Cardiac fibroblast (primary cell): ENCODE results near the gene GLOD5.

ENCODE experiments used
- DNase-seq, 2 donors: peaks; one replicate each; pipeline versions ENCODE4 v3.0.0 to v3.0.0-alpha.2; 2010; ENCODE audit warnings: low read depth in 2 of 2
- H3K4me3 ChIP-seq, 2 donors: replicated peaks in 1 of 2; 1 replicate in 1 of 2; 2 replicates in 1 of 2; pipeline ENCODE4 v1.5.1; 2011; ENCODE audit warnings: low read depth in 2 of 2, low read length in 2 of 2, mild to moderate bottlenecking in 2 of 2, moderate library complexity in 1 of 2
- CTCF ChIP-seq: IDR thresholded peaks from one replicate; pipeline ENCODE4 v1.5.1; 2011; ENCODE audit warnings: low read depth, mild to moderate bottlenecking, low read length, inconsistent platforms

Gene GLOD5

GRCh38 chrX:48776818-48777439, 15.4 kb downstream of the GLOD5 start:
- H3K4me3 ChIP-seq, result no peak overlapping the region
- TF ChIP-seq CTCF, result no peak
- DNase-seq, result no peak

GRCh38 chrX:48779399-48779798, 17.9 kb downstream of the GLOD5 start:
- TF ChIP-seq CTCF, result no peak
- no peak for DNase-seq
- no peak overlapping the region for H3K4me3 ChIP-seq

- H3K4me3 ChIP-seq, result no peak overlapping the region
- TF ChIP-seq CTCF, result no peak
- DNase-seq, result no peak
Observed at GRCh38 chrX:48781705-48782104, 20.2 kb downstream of the GLOD5 start.

GRCh38 chrX:48782216-48782615, 20.7 kb downstream of the GLOD5 start:
- DNase-seq, result no peak
- TF ChIP-seq CTCF, result no peak
- H3K4me3 ChIP-seq, result no peak overlapping the region

GRCh38 chrX:48782795-48783194, 21.2 kb downstream of the GLOD5 start:
- H3K4me3 ChIP-seq, result no peak overlapping the region
- DNase-seq, result no peak
- TF ChIP-seq CTCF, result no peak

GRCh38 chrX:48784726-48785125, 23.2 kb downstream of the GLOD5 start:
- H3K4me3 ChIP-seq, result no peak overlapping the region
- TF ChIP-seq CTCF, result no peak
- no peak for DNase-seq

- no peak for DNase-seq
- H3K4me3 ChIP-seq, result no peak overlapping the region
- TF ChIP-seq CTCF, result no peak
Observed at GRCh38 chrX:48785186-48785539, 23.6 kb downstream of the GLOD5 start.
